ENCODE data around the gene ABAT.

GRCh38 chr16:8627456-8627855 lies 47.0 kb upstream of the ABAT start:
- TF ChIP-seq POLR2A (IDR thresholded peaks at IDR 0.05) = no peak
- no peak for TF ChIP-seq CTCF (IDR thresholded peaks at IDR 0.05 in 4 of 5, conservative IDR thresholded peaks at IDR 0.05 in 1 of 5)

Data from gastrocnemius medialis (tissue), 4 donors.